Measurements from ENCODE around the gene PROX1. TPM values are rescaled to one million over a fixed set of nuclear protein-coding genes. Genes with fewer than 3 reads are reported as not detected.

The PROX1 gene
- total RNA-seq, 1 donor from 2014 or later, result 63.2 TPM

DNA sequence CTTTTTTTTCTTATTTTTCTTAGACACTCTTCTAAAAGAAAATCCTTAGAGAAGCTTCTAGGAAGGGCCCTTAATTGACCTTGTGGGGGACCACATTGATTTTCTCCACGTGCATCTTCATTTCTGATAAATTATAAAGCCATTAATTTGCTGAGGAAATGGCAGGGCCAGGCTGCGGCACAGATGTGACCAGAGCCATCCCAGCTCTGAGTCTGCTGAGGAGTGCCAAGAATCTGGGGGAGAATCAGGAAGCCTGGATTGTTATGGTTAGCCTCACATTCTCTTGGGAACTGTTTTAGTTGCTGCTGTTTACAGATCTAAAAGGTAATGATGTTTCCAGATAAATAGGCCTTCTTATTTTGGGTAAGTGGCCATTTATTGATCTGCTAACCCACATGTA is 16.2 kb downstream of the PROX1 start:
- peak overlapping the region; percentile 25 for H3K4me3 Mint-ChIP-seq (ENCODE audit: low read depth)
- H3K9me3 Mint-ChIP-seq (ENCODE audit: low read depth), result no peaks in the 10 kb centered on the region
- H3K27ac Mint-ChIP-seq, result peak overlapping the region; percentile 94
- TF ChIP-seq, protein P1, sequence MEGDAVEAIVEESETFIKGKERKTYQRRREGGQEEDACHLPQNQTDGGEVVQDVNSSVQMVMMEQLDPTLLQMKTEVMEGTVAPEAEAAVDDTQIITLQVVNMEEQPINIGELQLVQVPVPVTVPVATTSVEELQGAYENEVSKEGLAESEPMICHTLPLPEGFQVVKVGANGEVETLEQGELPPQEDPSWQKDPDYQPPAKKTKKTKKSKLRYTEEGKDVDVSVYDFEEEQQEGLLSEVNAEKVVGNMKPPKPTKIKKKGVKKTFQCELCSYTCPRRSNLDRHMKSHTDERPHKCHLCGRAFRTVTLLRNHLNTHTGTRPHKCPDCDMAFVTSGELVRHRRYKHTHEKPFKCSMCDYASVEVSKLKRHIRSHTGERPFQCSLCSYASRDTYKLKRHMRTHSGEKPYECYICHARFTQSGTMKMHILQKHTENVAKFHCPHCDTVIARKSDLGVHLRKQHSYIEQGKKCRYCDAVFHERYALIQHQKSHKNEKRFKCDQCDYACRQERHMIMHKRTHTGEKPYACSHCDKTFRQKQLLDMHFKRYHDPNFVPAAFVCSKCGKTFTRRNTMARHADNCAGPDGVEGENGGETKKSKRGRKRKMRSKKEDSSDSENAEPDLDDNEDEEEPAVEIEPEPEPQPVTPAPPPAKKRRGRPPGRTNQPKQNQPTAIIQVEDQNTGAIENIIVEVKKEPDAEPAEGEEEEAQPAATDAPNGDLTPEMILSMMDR (IDR thresholded peaks at IDR 0.05; ENCODE audit: unreplicated experiment), result no peak
- H3K36me3 Mint-ChIP-seq (ENCODE audit: insufficient read depth), result peaks cover 11% of the 10 kb centered on the region
- no peak for DNase-seq (ENCODE audit: low spot score, unreplicated experiment)
- H3K4me1 Mint-ChIP-seq (ENCODE audit: low read depth), result peaks cover 73% of the 10 kb centered on the region
- no peaks in the 10 kb centered on the region for H3K27me3 Mint-ChIP-seq

DNA sequence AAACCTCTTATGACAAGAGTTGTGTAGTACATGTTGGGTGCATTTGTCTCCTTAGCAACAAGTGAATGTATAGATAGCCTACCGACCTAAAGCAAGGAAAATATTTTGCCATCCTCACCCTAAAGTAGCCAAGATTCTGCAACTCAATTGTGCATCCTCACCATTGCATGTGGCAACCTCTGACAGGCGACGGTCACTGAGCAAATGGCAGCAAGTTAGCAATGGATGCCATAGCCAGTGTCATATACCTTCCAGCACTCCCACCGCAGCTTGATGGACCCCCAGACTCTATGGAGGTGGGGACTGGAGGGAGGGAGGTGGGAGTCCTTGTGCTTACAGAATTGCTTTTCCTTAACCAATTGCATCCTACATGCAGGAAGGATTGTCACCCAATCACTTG is 17.0 kb downstream of the PROX1 start:
- no peaks in the 10 kb centered on the region for H3K9me3 Mint-ChIP-seq (ENCODE audit: low read depth)
- TF ChIP-seq, protein P1 (IDR thresholded peaks at IDR 0.05; ENCODE audit: unreplicated experiment), result no peak
- H3K4me1 Mint-ChIP-seq (ENCODE audit: low read depth), result peaks cover 79% of the 10 kb centered on the region
- no peak overlapping the region for H3K4me3 Mint-ChIP-seq (ENCODE audit: low read depth)
- no peak for DNase-seq (ENCODE audit: low spot score, unreplicated experiment)
- no peaks in the 10 kb centered on the region for H3K27me3 Mint-ChIP-seq
- H3K36me3 Mint-ChIP-seq (ENCODE audit: insufficient read depth), result peaks cover 5% of the 10 kb centered on the region
- H3K27ac Mint-ChIP-seq, result no peak overlapping the region

DNA sequence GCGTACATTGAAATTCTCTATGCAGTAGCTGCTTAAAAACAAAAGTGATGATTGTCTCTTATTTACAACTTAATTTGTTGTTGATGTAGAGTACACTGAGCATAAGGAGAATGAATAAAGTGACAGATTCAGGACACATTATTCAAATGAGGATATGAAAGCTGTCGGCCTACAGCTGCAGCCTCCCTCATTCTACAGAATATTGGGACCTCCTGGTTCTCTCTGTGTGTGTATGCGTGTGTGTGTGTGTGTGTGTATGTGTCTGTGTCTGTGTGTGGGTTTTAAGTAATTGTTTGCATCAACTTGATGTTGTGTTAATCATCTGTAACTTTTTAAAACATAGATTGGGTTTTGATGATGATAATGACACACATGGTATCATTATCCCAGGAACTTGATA is 17.9 kb downstream of the PROX1 start:
- H3K4me3 Mint-ChIP-seq (ENCODE audit: low read depth), result no peak overlapping the region
- H3K27ac Mint-ChIP-seq, result peak overlapping the region; percentile 81
- no peaks in the 10 kb centered on the region for H3K9me3 Mint-ChIP-seq (ENCODE audit: low read depth)
- H3K4me1 Mint-ChIP-seq (ENCODE audit: low read depth), result peaks cover 79% of the 10 kb centered on the region
- H3K27me3 Mint-ChIP-seq, result no peaks in the 10 kb centered on the region
- H3K36me3 Mint-ChIP-seq (ENCODE audit: insufficient read depth), result peaks cover 9% of the 10 kb centered on the region
- DNase-seq (ENCODE audit: low spot score, unreplicated experiment), result no peak
- TF ChIP-seq, protein P1 (IDR thresholded peaks at IDR 0.05; ENCODE audit: unreplicated experiment), result no peak

DNA sequence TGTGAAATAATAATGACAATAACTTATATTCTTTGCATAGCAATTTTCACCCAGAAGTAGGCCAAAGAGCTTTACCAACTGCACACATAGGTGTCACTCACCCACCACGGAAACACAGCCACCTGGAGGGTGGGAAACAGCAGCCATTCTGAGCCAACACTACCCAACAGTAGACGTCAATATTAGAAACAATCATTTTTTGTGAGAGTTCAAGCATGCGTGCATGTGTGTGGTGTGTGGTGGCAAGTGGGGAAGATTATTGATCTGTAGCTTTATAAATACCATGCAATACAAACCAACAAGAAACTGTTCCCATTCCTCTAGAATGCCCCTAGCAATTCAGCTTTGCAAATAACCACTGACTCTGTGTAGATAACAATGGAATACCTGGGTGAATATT is 19.1 kb downstream of the PROX1 start:
- no peak overlapping the region for H3K4me3 Mint-ChIP-seq (ENCODE audit: low read depth)
- peaks cover 69% of the 10 kb centered on the region for H3K4me1 Mint-ChIP-seq (ENCODE audit: low read depth)
- peak overlapping the region; percentile 88 for H3K27ac Mint-ChIP-seq
- TF ChIP-seq, protein P1 (IDR thresholded peaks at IDR 0.05; ENCODE audit: unreplicated experiment), result no peak
- H3K9me3 Mint-ChIP-seq (ENCODE audit: low read depth), result no peaks in the 10 kb centered on the region
- H3K27me3 Mint-ChIP-seq, result no peaks in the 10 kb centered on the region
- peaks cover 17% of the 10 kb centered on the region for H3K36me3 Mint-ChIP-seq (ENCODE audit: insufficient read depth)
- DNase-seq (ENCODE audit: low spot score, unreplicated experiment), result no peak

GRCh38 chr1:214008347-214008746 is 20.6 kb downstream of the PROX1 start:
- Mint-ChIP-seq H3K4me1 (ENCODE audit: low read depth) (peaks cover 61% of the 10 kb centered on the region), H3K27ac (no peak overlapping the region)

More at GRCh38 chr1:214008347-214008746, 20.6 kb downstream of the PROX1 start:
- DNase-seq (ENCODE audit: low spot score, unreplicated experiment), result no peak
- Mint-ChIP-seq H3K4me3 (ENCODE audit: low read depth) (no peak overlapping the region), H3K27me3 (no peaks in the 10 kb centered on the region), H3K36me3 (ENCODE audit: insufficient read depth) (peaks cover 29% of the 10 kb centered on the region), H3K9me3 (ENCODE audit: low read depth) (no peaks in the 10 kb centered on the region)
- TF ChIP-seq, protein P1 (IDR thresholded peaks at IDR 0.05; ENCODE audit: unreplicated experiment), result no peak

All from progenitor cell of endocrine pancreas (in vitro differentiated cells).